CD8-positive, alpha-beta memory T cell (primary cell): Measurements from ENCODE around the gene C1orf198. TPM values are rescaled to one million over a fixed set of nuclear protein-coding genes. Genes with fewer than 3 reads are reported as not detected.

ENCODE experiments used
- CTCF ChIA-PET: fragments of 350-600 bp; sonication (Branson Sonifier 250); formaldehyde crosslinking; loops from one replicate; lab custom pipeline; 2021; ENCODE audit warnings: antibody characterized with exemption; lab: Charles Lee
- POLR2A ChIA-PET: fragments of 350-600 bp; sonication (Branson Sonifier 250); formaldehyde crosslinking; loops from one replicate; lab custom pipeline; 2021; ENCODE audit warnings: antibody characterized with exemption; lab: Charles Lee
- DNase-seq, 5 donors: peaks; one replicate each; pipeline versions ENCODE4 v3.0.0 to v3.0.0-alpha.2; 2020 to 2022; ENCODE audit warnings: mixed read lengths in 1 of 5
- H3K27ac ChIP-seq: one replicate; pipeline ENCODE4 v1.7.0; 2013; ENCODE audit warnings: low read depth, mild to moderate bottlenecking, low read length, moderate library complexity
- H3K27me3 ChIP-seq: 2 replicates; pipeline ENCODE4 v1.7.0; 2013; ENCODE audit warnings: low read length, mild to moderate bottlenecking; ENCODE audit not compliant: insufficient read depth, poor library complexity, severe bottlenecking
- H3K36me3 ChIP-seq: 2 replicates; pipeline ENCODE4 v1.7.0; 2013; ENCODE audit warnings: mild to moderate bottlenecking, low read length, moderate library complexity; ENCODE audit not compliant: insufficient read depth
- H3K4me1 ChIP-seq: 2 replicates; pipeline ENCODE4 v1.7.0; 2013; ENCODE audit warnings: mild to moderate bottlenecking, low read length, moderate library complexity; ENCODE audit not compliant: insufficient read depth
- H3K4me3 ChIP-seq: 2 replicates; pipeline ENCODE4 v1.7.0; 2013; ENCODE audit warnings: mild to moderate bottlenecking, low read length
- H3K9me3 ChIP-seq: 2 replicates; pipeline ENCODE4 v1.7.0; 2013; ENCODE audit warnings: mild to moderate bottlenecking, low read length
- H3K27ac Mint-ChIP-seq, 8 donors: one replicate each; pipeline ENCODE4 v1.8.0; 2020 to 2021; ENCODE audit warnings: mixed read lengths in 8 of 8, mild to moderate bottlenecking in 6 of 8, inconsistent platforms in 3 of 8, moderate library complexity in 3 of 8
- H3K27me3 Mint-ChIP-seq, 2 donors: one replicate each; pipeline ENCODE4 v1.8.0; 2020 to 2021; ENCODE audit warnings: mixed read lengths in 2 of 2, mild to moderate bottlenecking in 1 of 2, moderate library complexity in 1 of 2
- H3K36me3 Mint-ChIP-seq, 3 donors: one replicate each; pipeline ENCODE4 v1.8.0; 2020 to 2021; ENCODE audit warnings: mixed read lengths in 3 of 3, inconsistent platforms in 1 of 3, mild to moderate bottlenecking in 1 of 3
- H3K4me1 Mint-ChIP-seq, 3 donors: one replicate each; pipeline ENCODE4 v1.8.0; 2020 to 2021; ENCODE audit warnings: mixed read lengths in 3 of 3, inconsistent platforms in 1 of 3, mild to moderate bottlenecking in 1 of 3
- H3K4me3 Mint-ChIP-seq, 7 donors: one replicate each; pipeline ENCODE4 v1.8.0; 2020 to 2021; ENCODE audit warnings: mixed read lengths in 7 of 7, mild to moderate bottlenecking in 6 of 7, moderate library complexity in 4 of 7, inconsistent platforms in 2 of 7
- H3K9me3 Mint-ChIP-seq, 5 donors: one replicate each; pipeline ENCODE4 v1.8.0; 2020 to 2022; ENCODE audit warnings: mixed read lengths in 5 of 5, mild to moderate bottlenecking in 3 of 5, moderate library complexity in 2 of 5, inconsistent platforms in 1 of 5
- polyA plus RNA-seq: library from polyadenylated mRNA; unstranded; fragments of 300-500 nt; fragmentation: Illumina TruSeq; gene quantifications from one replicate; pipeline ENCODE4 v1.2.3, GENCODE V29; 2021
- total RNA-seq, 2 experiments: library from RNA; stranded (reverse); gene quantifications; one replicate each; pipeline ENCODE4 v1.2.3, GENCODE V29; 2021

The C1orf198 gene
- total and polyA plus RNA-seq, 3 experiments from 2014 or later: 5.7 to 7.2 (median 5.9) TPM

DNA sequence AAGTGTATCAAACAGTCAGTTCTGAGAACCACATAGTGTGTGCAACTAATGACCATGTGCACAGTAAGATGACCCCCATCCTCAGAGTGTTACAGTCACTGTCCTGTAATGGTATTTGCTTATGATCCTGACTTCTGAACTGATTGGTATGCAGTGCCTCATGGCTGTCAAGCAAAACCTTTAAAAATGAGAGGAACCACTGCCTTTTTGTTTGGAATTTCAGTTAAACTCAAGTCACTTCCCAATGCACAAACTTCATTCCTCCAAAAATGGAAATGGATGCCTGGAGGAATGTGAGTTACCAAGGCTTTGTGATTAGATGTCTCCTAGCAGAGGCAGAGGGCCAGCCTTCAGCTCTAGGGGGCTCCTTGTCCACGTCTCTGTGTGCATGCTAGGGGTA is 10.5 kb downstream of the C1orf198 start:
- Histone ChIP-seq H3K4me1 (no peaks in the 10 kb centered on the region), H3K27me3 (no peaks in the 10 kb centered on the region), H3K4me3 (no peak overlapping the region), H3K9me3 (no peaks in the 10 kb centered on the region), H3K36me3 (no peaks in the 10 kb centered on the region), H3K27ac (no peak overlapping the region)
- H3K27ac Mint-ChIP-seq: no peak overlapping the region
- no peaks in the 10 kb centered on the region for H3K4me1 Mint-ChIP-seq
- H3K4me3 Mint-ChIP-seq: no peak overlapping the region
- POLR2A ChIA-PET: no interaction called here
- H3K27me3 Mint-ChIP-seq: peaks cover 0 to 1% of the 10 kb centered on the region in 2 donors
- CTCF ChIA-PET: no interaction called here
- no peaks in the 10 kb centered on the region for H3K9me3 Mint-ChIP-seq
- DNase-seq: no peak
- H3K36me3 Mint-ChIP-seq: peaks cover 0 to 4% (median 0%) of the 10 kb centered on the region in 3 donors

DNA sequence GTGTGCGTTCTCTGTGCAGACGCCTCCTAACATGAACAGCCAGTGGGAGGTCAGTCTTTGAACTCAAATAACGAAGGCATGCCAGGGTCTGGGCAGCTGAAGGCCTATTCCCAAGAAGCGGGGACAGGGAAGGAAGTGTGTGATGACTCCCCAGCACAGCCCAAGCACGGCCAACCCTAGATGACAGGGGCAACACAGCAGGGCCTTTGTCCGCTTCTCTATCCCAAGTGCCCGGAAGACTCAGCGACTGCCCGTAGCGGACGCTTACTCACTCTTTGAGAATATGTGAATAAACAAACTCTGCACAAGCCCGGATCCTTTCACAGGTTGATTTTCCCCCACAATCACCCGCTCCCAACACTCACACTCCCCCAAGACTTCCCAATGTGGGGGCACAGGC is 11.2 kb downstream of the C1orf198 start:
- Histone ChIP-seq H3K27me3 (no peaks in the 10 kb centered on the region), H3K36me3 (no peaks in the 10 kb centered on the region), H3K4me1 (no peaks in the 10 kb centered on the region), H3K27ac (no peak overlapping the region), H3K9me3 (no peaks in the 10 kb centered on the region), H3K4me3 (no peak overlapping the region)
- Mint-ChIP-seq H3K27me3 (peaks cover 0 to 1% of the 10 kb centered on the region in 2 donors), H3K36me3 (peaks cover 0 to 6% (median 1%) of the 10 kb centered on the region in 3 donors), H3K9me3 (no peaks in the 10 kb centered on the region), H3K4me1 (no peaks in the 10 kb centered on the region), H3K4me3 (no peak overlapping the region), H3K27ac (no peak overlapping the region)
- ChIA-PET POLR2A (no interaction called here), CTCF (no interaction called here)
- no peak for DNase-seq

DNA sequence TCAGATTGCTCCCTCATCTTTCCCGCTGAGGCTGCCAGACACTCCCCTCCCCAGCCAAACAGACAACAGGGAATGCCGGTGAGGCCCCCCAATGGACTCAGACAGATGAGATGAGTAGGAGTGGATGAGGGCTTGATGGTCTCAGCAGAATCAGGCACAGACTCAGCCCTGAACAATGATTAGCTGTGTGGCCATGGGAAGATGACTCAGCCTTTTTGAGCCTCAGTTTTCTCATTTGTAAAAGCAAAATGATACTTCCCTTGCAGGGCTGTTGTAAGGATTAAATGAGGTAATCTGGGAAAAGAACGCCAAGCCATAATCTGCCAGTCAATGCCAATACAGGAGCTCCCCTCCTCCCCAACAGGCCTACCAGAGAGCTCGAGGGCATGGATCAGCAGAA is 12.4 kb downstream of the C1orf198 start:
- H3K9me3 ChIP-seq: no peaks in the 10 kb centered on the region
- H3K9me3 Mint-ChIP-seq: no peaks in the 10 kb centered on the region
- H3K4me1 ChIP-seq: no peaks in the 10 kb centered on the region
- H3K27ac ChIP-seq: no peak overlapping the region
- CTCF ChIA-PET: no interaction called here
- peaks cover 0 to 6% (median 3%) of the 10 kb centered on the region in 3 donors for H3K36me3 Mint-ChIP-seq
- POLR2A ChIA-PET: no interaction called here
- H3K4me3 ChIP-seq: no peak overlapping the region
- no peak overlapping the region for H3K4me3 Mint-ChIP-seq
- H3K27ac Mint-ChIP-seq: peak overlapping the region in 1 of 8 donors; percentile 60
- H3K27me3 Mint-ChIP-seq: peaks cover 0 to 1% of the 10 kb centered on the region in 2 donors
- no peaks in the 10 kb centered on the region for H3K36me3 ChIP-seq
- H3K27me3 ChIP-seq: no peaks in the 10 kb centered on the region
- DNase-seq: no peak
- no peaks in the 10 kb centered on the region for H3K4me1 Mint-ChIP-seq

DNA sequence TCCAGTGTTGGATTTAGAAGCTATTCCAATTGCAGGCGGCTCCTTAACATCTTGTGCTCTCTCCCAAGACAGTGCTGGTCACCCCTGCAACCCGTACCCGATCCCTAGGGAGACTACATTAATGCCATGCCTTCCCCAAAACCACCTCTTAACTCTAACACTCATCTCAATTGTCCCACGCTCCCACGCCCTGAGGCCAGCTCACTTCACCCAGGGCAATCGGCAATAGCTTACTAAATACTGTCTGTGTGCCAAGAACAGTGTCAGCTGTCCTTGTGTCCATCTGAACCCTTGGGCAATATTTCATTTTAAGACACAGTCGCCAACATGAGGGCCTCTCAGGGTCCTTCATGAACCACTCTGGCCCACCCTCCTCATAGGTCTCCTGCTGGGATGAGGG is 13.9 kb downstream of the C1orf198 start:
- Histone ChIP-seq H3K27me3 (no peaks in the 10 kb centered on the region), H3K9me3 (no peaks in the 10 kb centered on the region), H3K4me3 (no peak overlapping the region), H3K36me3 (no peaks in the 10 kb centered on the region), H3K27ac (no peak overlapping the region), H3K4me1 (no peaks in the 10 kb centered on the region)
- H3K36me3 Mint-ChIP-seq: peaks cover 0 to 6% (median 3%) of the 10 kb centered on the region in 3 donors
- no peaks in the 10 kb centered on the region for H3K9me3 Mint-ChIP-seq
- no peak overlapping the region for H3K4me3 Mint-ChIP-seq
- H3K4me1 Mint-ChIP-seq: no peaks in the 10 kb centered on the region
- no peak overlapping the region for H3K27ac Mint-ChIP-seq
- H3K27me3 Mint-ChIP-seq: peaks cover 0 to 1% of the 10 kb centered on the region in 2 donors
- DNase-seq: no peak
- ChIA-PET POLR2A (no interaction called here), CTCF (no interaction called here)

DNA sequence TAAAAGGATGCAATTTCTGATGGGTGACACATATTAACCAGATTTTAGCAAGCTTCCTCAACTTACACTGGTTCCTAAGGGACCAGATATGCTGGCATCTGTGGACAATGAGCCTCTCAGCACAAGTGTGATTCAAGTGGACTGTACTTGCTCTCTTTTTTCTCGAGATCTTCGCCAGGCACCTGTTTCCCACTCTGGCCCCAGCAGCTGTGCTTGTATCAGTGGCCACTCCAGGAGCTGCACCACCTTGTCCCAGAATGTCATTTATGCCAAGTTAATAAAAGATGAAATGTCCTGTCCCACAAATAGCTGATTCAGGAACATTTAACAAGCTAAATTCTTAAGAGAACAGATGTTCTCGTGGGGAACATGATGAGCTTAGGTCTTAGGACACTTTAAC is 14.6 kb downstream of the C1orf198 start:
- POLR2A ChIA-PET: no interaction called here
- no peaks in the 10 kb centered on the region for H3K9me3 ChIP-seq
- Mint-ChIP-seq H3K9me3 (no peaks in the 10 kb centered on the region), H3K4me1 (no peaks in the 10 kb centered on the region), H3K27ac (no peak overlapping the region), H3K36me3 (peaks cover 0 to 6% (median 3%) of the 10 kb centered on the region in 3 donors), H3K4me3 (no peak overlapping the region), H3K27me3 (peaks cover 0 to 1% of the 10 kb centered on the region in 2 donors)
- no peak for DNase-seq
- no peak overlapping the region for H3K27ac ChIP-seq
- CTCF ChIA-PET: no interaction called here
- H3K4me3 ChIP-seq: no peak overlapping the region
- no peaks in the 10 kb centered on the region for H3K4me1 ChIP-seq
- H3K27me3 ChIP-seq: no peaks in the 10 kb centered on the region
- H3K36me3 ChIP-seq: no peaks in the 10 kb centered on the region

DNA sequence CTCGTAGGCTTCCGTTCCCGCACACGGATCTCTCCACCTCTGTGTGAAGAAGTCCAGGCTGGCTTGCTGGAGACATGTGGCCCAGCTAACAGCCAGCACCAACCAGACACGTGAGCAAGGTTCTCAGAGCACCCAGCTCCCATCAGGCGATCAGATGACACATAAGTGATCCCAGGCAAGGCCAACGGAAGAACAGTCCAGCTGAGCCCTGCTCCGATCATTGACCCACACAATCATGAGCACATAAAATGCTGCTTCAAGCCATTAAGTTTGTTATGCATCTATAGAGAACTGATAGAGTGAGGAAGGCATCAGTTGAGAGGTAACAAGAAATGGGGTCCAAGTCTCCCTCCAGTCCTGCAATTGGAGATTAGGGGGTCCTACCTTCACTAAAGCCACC is 15.4 kb downstream of the C1orf198 start:
- DNase-seq: no peak
- CTCF ChIA-PET: no interaction called here
- H3K4me3 ChIP-seq: no peak overlapping the region
- POLR2A ChIA-PET: no interaction called here
- Mint-ChIP-seq H3K4me3 (no peak overlapping the region), H3K27ac (no peak overlapping the region), H3K4me1 (no peaks in the 10 kb centered on the region), H3K27me3 (peaks cover 0 to 1% of the 10 kb centered on the region in 2 donors), H3K9me3 (no peaks in the 10 kb centered on the region), H3K36me3 (peaks cover 0 to 6% (median 3%) of the 10 kb centered on the region in 3 donors)
- no peaks in the 10 kb centered on the region for H3K4me1 ChIP-seq
- no peaks in the 10 kb centered on the region for H3K36me3 ChIP-seq
- no peaks in the 10 kb centered on the region for H3K27me3 ChIP-seq
- H3K9me3 ChIP-seq: no peaks in the 10 kb centered on the region
- no peak overlapping the region for H3K27ac ChIP-seq

DNA sequence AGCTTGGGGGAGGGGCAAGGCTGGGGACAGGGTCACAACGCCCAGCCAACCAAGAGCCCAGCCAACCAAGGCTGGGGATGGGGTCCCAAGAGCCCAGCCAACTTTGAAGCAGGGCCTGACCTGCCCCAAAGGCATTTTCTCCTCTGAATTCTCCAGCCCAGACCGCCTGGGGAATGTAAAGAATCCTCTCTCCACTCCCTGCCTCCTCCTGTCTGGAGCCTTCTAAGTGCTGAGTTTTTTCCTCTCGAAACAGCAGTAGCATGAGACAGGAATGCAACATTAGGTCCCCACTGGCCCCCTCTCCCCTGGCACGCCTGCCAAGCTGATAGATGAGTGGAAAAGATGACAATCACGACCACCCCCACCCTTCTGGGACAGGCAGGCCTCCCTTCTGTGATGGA is 17.0 kb downstream of the C1orf198 start:
- Mint-ChIP-seq H3K4me1 (no peaks in the 10 kb centered on the region), H3K9me3 (no peaks in the 10 kb centered on the region), H3K36me3 (peaks cover 0 to 6% (median 3%) of the 10 kb centered on the region in 3 donors), H3K4me3 (no peak overlapping the region), H3K27ac (no peak overlapping the region), H3K27me3 (no peaks in the 10 kb centered on the region)
- Histone ChIP-seq H3K36me3 (no peaks in the 10 kb centered on the region), H3K27ac (no peak overlapping the region), H3K4me3 (no peak overlapping the region), H3K27me3 (no peaks in the 10 kb centered on the region), H3K9me3 (no peaks in the 10 kb centered on the region), H3K4me1 (no peaks in the 10 kb centered on the region)
- POLR2A ChIA-PET: no interaction called here
- CTCF ChIA-PET: no interaction called here
- DNase-seq: no peak

DNA sequence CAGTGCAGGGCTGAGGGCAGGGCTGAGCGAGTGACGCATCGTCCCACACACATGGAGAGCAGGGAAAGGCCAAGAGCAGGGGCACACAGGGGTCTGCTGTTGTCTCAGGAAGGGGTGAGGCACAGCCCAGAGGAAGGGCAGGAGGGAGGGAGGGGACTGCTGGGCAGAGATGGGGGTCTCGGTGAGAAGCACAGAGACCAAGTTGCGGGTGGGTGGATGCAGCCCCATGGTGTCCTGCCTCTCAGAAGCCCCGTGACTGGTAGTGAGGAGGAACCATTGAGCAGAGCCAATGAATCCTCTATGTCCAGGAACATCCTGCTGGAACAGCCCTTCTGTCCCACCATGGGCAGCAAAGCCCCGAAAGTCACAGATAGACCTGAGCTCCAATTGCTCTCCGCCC is 17.8 kb downstream of the C1orf198 start:
- Mint-ChIP-seq H3K4me3 (no peak overlapping the region), H3K27ac (peak overlapping the region in 2 of 8 donors; percentile 24 to 66), H3K36me3 (peaks cover 0 to 6% (median 4%) of the 10 kb centered on the region in 3 donors), H3K4me1 (no peaks in the 10 kb centered on the region), H3K27me3 (no peaks in the 10 kb centered on the region), H3K9me3 (no peaks in the 10 kb centered on the region)
- Histone ChIP-seq H3K4me1 (no peaks in the 10 kb centered on the region), H3K36me3 (no peaks in the 10 kb centered on the region), H3K4me3 (no peak overlapping the region), H3K27ac (no peak overlapping the region), H3K9me3 (no peaks in the 10 kb centered on the region), H3K27me3 (no peaks in the 10 kb centered on the region)
- POLR2A ChIA-PET: no interaction called here
- CTCF ChIA-PET: no interaction called here
- no peak for DNase-seq
